HepG2 (cell line): ENCODE results near the gene ASB7. TPM values are rescaled to one million over a fixed set of nuclear protein-coding genes. Genes with fewer than 3 reads are reported as not detected.

Experiments
- ATAC-seq: fragments of 200-7000 bp; cut with Tn5 transposase; 3 replicates; pipeline ENCODE4 v1.9.1; 2020; ENCODE audit warnings: mild to moderate bottlenecking, moderate library complexity
- BruUV-seq: library from RNA; stranded (reverse); fragments of 400-500 nt; replicated peaks from 2 replicates; lab custom pipeline; 2021; lab: Mats Ljungman, UMichigan
- CTCF ChIA-PET: fragments of 300-600 bp; formaldehyde crosslinking; extraction: SDS; loops from one replicate; lab custom pipeline; 2021; ENCODE audit warnings: low total read pairs, inconsistent platforms, low intra/inter-chr PET ratio; lab: Yijun Ruan, JAX
- POLR2A ChIA-PET: fragments of 350-600 bp; sonication (Branson Sonifier 250); formaldehyde crosslinking; loops from one replicate; lab custom pipeline; 2020; ENCODE audit warnings: antibody characterized with exemption, inconsistent platforms; lab: Yijun Ruan, JAX
- DNase-seq: peaks from one replicate; pipeline ENCODE4 v3.0.0-alpha.2; 2015; ENCODE audit warnings: low spot score
- FAIRE-seq: peaks from 3 replicates; lab custom pipeline; 2011; peaks lifted over from hg19 to GRCh38; lab: Jason Lieb, UNC
- H2AFZ ChIP-seq: one replicate; pipeline ENCODE4 v1.6.1; 2011; ENCODE audit warnings: low read length, inconsistent platforms
- H3K27ac ChIP-seq: fragments of 300-600 bp; 3 replicates; pipeline ENCODE4 v1.8.0; 2011; ENCODE audit warnings: mixed run types, mild to moderate bottlenecking, mixed read lengths, low read length, inconsistent platforms; ENCODE audit not compliant: insufficient read depth; ENCODE audit errors: extremely low read length
- H3K27me3 ChIP-seq, 2 experiments: fragments of 200-600 bp in 1 of 2; 2 replicates in 1 of 2; 3 replicates in 1 of 2; pipeline versions ENCODE4 v1.6.0 to v1.8.0; 2011; ENCODE audit warnings: low read length in 2 of 2, mild to moderate bottlenecking in 2 of 2, moderate library complexity in 2 of 2, inconsistent platforms in 1 of 2; ENCODE audit not compliant: insufficient read depth in 2 of 2, control insufficient read depth in 1 of 2
- H3K36me3 ChIP-seq, 2 experiments: fragments of 200-600 bp in 1 of 2; replicated peaks in 1 of 2; 2 replicates in 1 of 2; 3 replicates in 1 of 2; pipeline versions ENCODE4 v1.5.1 to v1.8.0; 2011; ENCODE audit warnings: low read length in 2 of 2, inconsistent platforms in 1 of 2; ENCODE audit not compliant: insufficient read depth in 2 of 2, control insufficient read depth in 1 of 2
- H3K4me1 ChIP-seq: 2 replicates; pipeline ENCODE4 v1.5.1; 2012; ENCODE audit warnings: low read length, inconsistent platforms; ENCODE audit not compliant: insufficient read depth
- H3K4me2 ChIP-seq: 2 replicates; pipeline ENCODE4 v1.6.0; 2011; ENCODE audit warnings: low read depth, low read length, inconsistent platforms
- H3K4me3 ChIP-seq, 3 experiments: fragments of 200-600 bp in 1 of 3; sonication (generic), shearing (Covaris generic) in 1 of 3; replicated peaks in 1 of 3; 2 replicates each; pipeline ENCODE4 v1.5.1; 2011 to 2016; ENCODE audit warnings: low read length in 3 of 3, inconsistent platforms in 2 of 3, low read depth in 2 of 3, mild to moderate bottlenecking in 2 of 3, control low read depth in 1 of 3, mixed read lengths in 1 of 3; ENCODE audit not compliant: insufficient read depth in 1 of 3
- H3K79me2 ChIP-seq: one replicate; pipeline ENCODE4 v1.6.1; 2011; ENCODE audit warnings: low read length, inconsistent platforms; ENCODE audit not compliant: insufficient read depth
- H3K9ac ChIP-seq: 2 replicates; pipeline ENCODE4 v1.6.0; 2011; ENCODE audit warnings: mild to moderate bottlenecking, low read depth, low read length, inconsistent platforms; ENCODE audit not compliant: insufficient read depth
- H3K9me3 ChIP-seq: 2 replicates; pipeline ENCODE4 v1.5.1; 2012; ENCODE audit warnings: mild to moderate bottlenecking, low read length
- H4K20me1 ChIP-seq: 2 replicates; pipeline ENCODE4 v1.6.0; 2011; ENCODE audit warnings: inconsistent platforms, mild to moderate bottlenecking, low read length, moderate library complexity; ENCODE audit not compliant: insufficient read depth
- ARNT ChIP-seq: fragments of 450-650 bp; IDR thresholded peaks from 2 replicates; pipeline ENCODE4 v1.6.1; 2017
- KLF16 ChIP-seq, 2 experiments: sonication (generic) in 1 of 2; formaldehyde crosslinking in 1 of 2; IDR thresholded peaks; 2 replicates each; pipeline versions ENCODE4 v1.6.1 to v1.8.0; 2016 to 2023; ENCODE audit warnings: missing genetic modification reagents in 2 of 2, missing compliant biosample characterization in 1 of 2
- KLF6 ChIP-seq: IDR thresholded peaks from 2 replicates; pipeline ENCODE4 v1.8.0; 2016; ENCODE audit warnings: missing biosample characterization, missing genetic modification reagents
- MXD1 ChIP-seq: sonication (generic); formaldehyde crosslinking; IDR thresholded peaks from 2 replicates; pipeline ENCODE4 v1.4.0; 2020; ENCODE audit warnings: mild to moderate bottlenecking, missing genetic modification reagents
- PTBP1 ChIP-seq: fragments of 200-400 bp; formaldehyde crosslinking; IDR thresholded peaks from 2 replicates; pipeline ENCODE4 v1.6.1; 2018; ENCODE audit warnings: low read length, low read depth; ENCODE audit not compliant: poor library complexity, severe bottlenecking
- TRIM22 ChIP-seq: fragments of 450-650 bp; IDR thresholded peaks from 2 replicates; pipeline ENCODE4 v1.6.1; 2017
- ZFP41 ChIP-seq: sonication (generic); formaldehyde crosslinking; IDR thresholded peaks from 2 replicates; pipeline ENCODE4 v1.4.0; 2020; ENCODE audit warnings: mild to moderate bottlenecking, missing genetic modification reagents, borderline replicate concordance
- ZNF350 ChIP-seq: sonication (generic); formaldehyde crosslinking; IDR thresholded peaks from 2 replicates; pipeline ENCODE4 v1.4.0; 2020; ENCODE audit warnings: mild to moderate bottlenecking, low read depth, missing genetic modification reagents, borderline replicate concordance
- ZNF383 ChIP-seq: sonication (generic); formaldehyde crosslinking; IDR thresholded peaks from 2 replicates; pipeline ENCODE4 v1.4.0; 2020; ENCODE audit warnings: missing genetic modification reagents, mild to moderate bottlenecking, borderline replicate concordance
- ZNF414 ChIP-seq: sonication (generic); formaldehyde crosslinking; IDR thresholded peaks from 2 replicates; pipeline ENCODE4 v1.5.0; 2020; ENCODE audit warnings: missing genetic modification reagents
- ZNF44 ChIP-seq: sonication (generic); formaldehyde crosslinking; IDR thresholded peaks from 2 replicates; pipeline ENCODE4 v1.5.1; 2020; ENCODE audit warnings: mild to moderate bottlenecking, missing genetic modification reagents
- ZNF598 ChIP-seq: sonication (generic); formaldehyde crosslinking; IDR thresholded peaks from 2 replicates; pipeline ENCODE4 v1.5.1; 2020; ENCODE audit warnings: mild to moderate bottlenecking, missing genetic modification reagents, borderline replicate concordance
- ZNF616 ChIP-seq: sonication (generic); formaldehyde crosslinking; IDR thresholded peaks from 2 replicates; pipeline ENCODE4 v1.5.0; 2020; ENCODE audit warnings: low read depth, mild to moderate bottlenecking, missing genetic modification reagents
- ZNF710 ChIP-seq: sonication (generic); formaldehyde crosslinking; IDR thresholded peaks from 2 replicates; pipeline ENCODE4 v1.5.0; 2020; ENCODE audit warnings: mild to moderate bottlenecking, missing genetic modification reagents, borderline replicate concordance
- ZNF792 ChIP-seq: IDR thresholded peaks from 2 replicates; pipeline ENCODE4 v1.6.1; 2016
- ZNF83 ChIP-seq: sonication (generic); formaldehyde crosslinking; IDR thresholded peaks from 2 replicates; pipeline ENCODE4 v1.4.0; 2020; ENCODE audit warnings: missing genetic modification reagents, mild to moderate bottlenecking, borderline replicate concordance
- ZSCAN31 ChIP-seq: sonication (generic); formaldehyde crosslinking; IDR thresholded peaks from 2 replicates; pipeline ENCODE4 v1.5.0; 2020; ENCODE audit warnings: low read depth, mild to moderate bottlenecking, missing genetic modification reagents
- WGBS: methylation state at CpG from one replicate; pipeline ENCODE4 v1.1.6; 2017; ENCODE audit warnings: low lambda C conversion rate; 5-methylcytosine and 5-hydroxymethylcytosine counted together
- in situ Hi-C: cut with HindIII; loops from 2 replicates; pipeline ENCODE4 v1.10.0; 2017; ENCODE audit warnings: low pct_unique_long_range_greater_than_20kb; ENCODE audit not compliant: extremely low pct_ligation_motif_present
- intact Hi-C: fragments of 100-400 bp; cut with micrococcal nuclease; formaldehyde crosslinking; loops from one replicate; pipeline ENCODE4 v1.10.0; 2022; ENCODE audit not compliant: unreplicated experiment
- polyA plus RNA-seq, 8 experiments: library from polyadenylated mRNA; depleted of rRNA in 3 of 8; stranded (reverse) in 7 of 8; unstranded in 1 of 8; fragments of >200 nt; fragmentation: Illumina TruSeq in 4 of 8; extraction: Trizol in 4 of 8; gene quantifications; 2 replicates each; pipeline versions ENCODE4 v1.2.1 to v1.2.3, GENCODE V29; 2011 to 2016; ENCODE audit warnings: low read depth in 4 of 8, missing spikeins in 1 of 8, mixed read lengths in 1 of 8; ENCODE audit not compliant: insufficient read depth in 1 of 8
- total RNA-seq, 5 experiments: library from RNA; depleted of rRNA; stranded (reverse); fragments of >200 nt; fragmentation: Illumina TruSeq; extraction: Trizol; gene quantifications; 2 replicates each; pipeline ENCODE4 v1.2.3, GENCODE V29; 2016; ENCODE audit warnings: low read depth in 1 of 5
- TF ChIP-seq, protein P1 (sequence below): sonication (generic); formaldehyde crosslinking; IDR thresholded peaks from 2 replicates; pipeline ENCODE4 v1.5.1; 2020; ENCODE audit warnings: mild to moderate bottlenecking, missing genetic modification reagents, borderline replicate concordance

The ASB7 gene
- total and polyA plus RNA-seq, 2 of the 13 experiments (the other 11 are each of a cell fraction or from before 2014, with no cell fraction given), result 7.7 to 12.1 TPM

DNA sequence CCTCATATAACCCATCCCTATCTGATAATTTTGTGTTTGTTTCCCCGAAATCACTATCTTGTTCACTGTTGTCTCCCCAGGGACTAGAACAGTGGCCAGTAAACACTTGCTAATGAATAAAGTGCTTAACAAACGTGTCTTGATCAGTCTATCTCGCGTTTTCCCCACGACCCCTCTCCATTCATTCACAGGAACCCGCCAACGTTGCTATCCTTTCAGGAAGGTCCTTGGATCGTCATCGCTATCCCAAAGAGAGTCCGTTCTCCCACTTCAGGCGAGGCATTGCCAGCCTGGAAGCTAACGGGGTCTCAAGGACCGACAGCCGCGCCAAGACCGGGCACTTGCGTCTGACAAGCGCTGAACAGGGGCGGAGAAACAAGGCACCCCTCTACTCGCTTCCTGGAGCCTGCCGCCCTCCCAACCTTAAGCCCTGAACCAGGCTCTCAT lies 749 bp upstream of the ASB7 start:
- TSS peak; percentile 65 for BruUV-seq
- in situ Hi-C loops, result loop anchor here (10.0 kb wide), 1 partner anchor 247 kb away; no protein-coding TSS in a partner anchor
- DNase-seq (no peak), FAIRE-seq (no peak), ATAC-seq (peak; percentile 35)
- CTCF ChIA-PET, result no interaction called here
- no peaks in the 10 kb centered on the region; a peak in 1 of 5 replicates for H3K27me3 ChIP-seq
- H3K79me2 ChIP-seq, result peaks cover 80% of the 10 kb centered on the region
- peaks cover 54% of the 10 kb centered on the region for H3K4me1 ChIP-seq
- H3K27ac ChIP-seq, result peak overlapping the region; percentile 59
- no peaks in the 10 kb centered on the region for H3K9me3 ChIP-seq
- peak overlapping the region; percentile 82 for H3K9ac ChIP-seq
- intact Hi-C loops, result loop anchor here (1.0 kb wide), 1 partner anchor 251 kb away; no protein-coding TSS in a partner anchor
- peak overlapping the region; percentile 94 for H3K4me2 ChIP-seq
- H3K36me3 ChIP-seq, result peaks cover 0 to 12% of the 10 kb centered on the region in 2 experiments; a peak in 2 of 5 replicates
- WGBS, result 1% methylated on average over 21 of the region's 21 CpGs
- H3K4me3 ChIP-seq, result peak overlapping the region; percentile 69 to 99 (median 85)
- H2AFZ ChIP-seq, result peak overlapping the region; percentile 9
- POLR2A ChIA-PET, result interaction anchor here (1.0 to 1.4 kb wide), 5 partner anchors 9 to 469 kb away, joined by 3 to 5 read pairs (median 3); no protein-coding TSS in a partner anchor
- H4K20me1 ChIP-seq, result no peaks in the 10 kb centered on the region
- TF ChIP-seq ZNF792 (CRISPR knock-in tag), result 0 out of 2 replicates have a peak, but pooled peaks have one; percentile 4
- TF ChIP-seq ZNF383 (CRISPR knock-in tag), result no peak
- TF ChIP-seq, protein P1, sequence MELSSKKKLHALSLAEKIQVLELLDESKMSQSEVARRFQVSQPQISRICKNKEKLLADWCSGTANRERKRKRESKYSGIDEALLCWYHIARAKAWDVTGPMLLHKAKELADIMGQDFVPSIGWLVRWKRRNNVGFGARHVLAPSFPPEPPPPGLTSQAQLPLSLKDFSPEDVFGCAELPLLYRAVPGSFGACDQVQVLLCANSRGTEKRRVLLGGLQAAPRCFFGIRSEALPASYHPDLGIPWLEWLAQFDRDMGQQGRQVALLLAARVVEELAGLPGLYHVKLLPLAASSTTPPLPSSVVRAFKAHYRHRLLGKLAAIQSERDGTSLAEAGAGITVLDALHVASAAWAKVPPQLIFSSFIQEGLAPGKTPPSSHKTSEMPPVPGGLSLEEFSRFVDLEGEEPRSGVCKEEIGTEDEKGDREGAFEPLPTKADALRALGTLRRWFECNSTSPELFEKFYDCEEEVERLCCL (CRISPR knock-in tag), result peak; percentile 13; the same call in 1 of the 2 replicates
- TF ChIP-seq ZSCAN31, result peak; percentile 59; the same call in 1 of the 2 replicates
- TF ChIP-seq ARNT, result no peak
- 0 out of 2 replicates have a peak, but pooled peaks have one; percentile 51 for TF ChIP-seq MXD1 (CRISPR knock-in tag)
- TF ChIP-seq ZNF710 (CRISPR knock-in tag), result 0 out of 2 replicates have a peak, but pooled peaks have one; percentile 25
- peak; percentile 3; the same call in 1 of the 2 replicates for TF ChIP-seq ZNF414 (CRISPR knock-in tag)
- no peak for TF ChIP-seq PTBP1
- no peak for TF ChIP-seq KLF16 (CRISPR knock-in tag; IDR thresholded peaks at IDR 0.05)
- no peak for TF ChIP-seq TRIM22
- no peak for TF ChIP-seq ZFP41 (CRISPR knock-in tag)
- no peak for TF ChIP-seq ZNF83 (CRISPR knock-in tag)
- peak; percentile 28; the same call in 1 of the 2 replicates for TF ChIP-seq ZNF598
- no peak for TF ChIP-seq KLF6 (CRISPR knock-in tag)
- 0 out of 2 replicates have a peak, but pooled peaks have one; percentile 44 for TF ChIP-seq ZNF616 (CRISPR knock-in tag)
- TF ChIP-seq ZNF350, result no peak
- TF ChIP-seq ZNF44 (CRISPR knock-in tag), result peak; percentile 25; the same call in 1 of the 2 replicates
